IMR-90 (cell line): ENCODE measurements around the gene PLEK. TPM values are rescaled to one million over a fixed set of nuclear protein-coding genes. Genes with fewer than 3 reads are reported as not detected.

Experiments used
- ATAC-seq: fragments of 200-7000 bp; cut with Tn5 transposase; 2 replicates; pipeline ENCODE4 v1.9.1; 2020; ENCODE audit warnings: low read depth, mild to moderate bottlenecking, moderate library complexity
- BruUV-seq: library from RNA; stranded (reverse); fragments of 400-500 nt; replicated peaks from 2 replicates; lab custom pipeline; 2021; lab: Mats Ljungman, UMichigan
- CTCF ChIA-PET: fragments of 300-600 bp; formaldehyde crosslinking; extraction: SDS; loops from one replicate; lab custom pipeline; 2021; ENCODE audit warnings: antibody characterized with exemption; lab: Yijun Ruan, JAX
- POLR2A ChIA-PET: fragments of 300-600 bp; sonication (Branson Sonifier 250); formaldehyde crosslinking; loops from one replicate; lab custom pipeline; 2022; ENCODE audit warnings: antibody characterized with exemption; ENCODE audit not compliant: unreplicated experiment; lab: Charles Lee
- DNase-seq: peaks from one replicate; pipeline ENCODE4 v3.0.0; 2013
- H2AFZ ChIP-seq: replicated peaks from 2 replicates; pipeline ENCODE3; 2013; ENCODE audit warnings: low read length, mild to moderate bottlenecking; ENCODE audit not compliant: poor library complexity
- H2AK5ac ChIP-seq: 2 replicates; pipeline ENCODE4 v1.6.1; 2013; ENCODE audit warnings: low read depth, low read length, inconsistent platforms
- H2AK9ac ChIP-seq: replicated peaks from 2 replicates; pipeline ENCODE3; 2013; ENCODE audit warnings: mild to moderate bottlenecking, low read depth, low read length, moderate library complexity; ENCODE audit not compliant: poor library complexity
- H2BK120ac ChIP-seq: 2 replicates; pipeline ENCODE4 v1.6.1; 2013; ENCODE audit warnings: low read depth, low read length, inconsistent platforms
- H2BK15ac ChIP-seq: 3 replicates; pipeline ENCODE4 v1.6.1; 2013; ENCODE audit warnings: low read depth, low read length, inconsistent platforms
- H2BK20ac ChIP-seq: 2 replicates; pipeline ENCODE4 v1.6.1; 2013; ENCODE audit warnings: low read depth, mild to moderate bottlenecking, inconsistent platforms, low read length, moderate library complexity
- H2BK5ac ChIP-seq: 2 replicates; pipeline ENCODE4 v1.6.1; 2013; ENCODE audit warnings: mild to moderate bottlenecking, low read depth, low read length, inconsistent platforms; ENCODE audit not compliant: poor library complexity, severe bottlenecking
- H3K14ac ChIP-seq: replicated peaks from 2 replicates; pipeline ENCODE4 v1.6.1; 2013; ENCODE audit warnings: low read depth, low read length, inconsistent platforms
- H3K18ac ChIP-seq: 2 replicates; pipeline ENCODE4 v1.6.1; 2013; ENCODE audit warnings: low read depth, low read length, control low read depth
- H3K23ac ChIP-seq: 2 replicates; pipeline ENCODE4 v1.6.1; 2013; ENCODE audit warnings: low read depth, low read length, inconsistent platforms
- H3K27ac ChIP-seq: 2 replicates; pipeline ENCODE4 v1.5.1; 2013; ENCODE audit warnings: mild to moderate bottlenecking, control low read depth, low read length; ENCODE audit not compliant: insufficient read depth
- H3K27me3 ChIP-seq: 2 replicates; pipeline ENCODE4 v1.6.1; 2013; ENCODE audit warnings: low read length; ENCODE audit not compliant: control insufficient read depth, insufficient read depth
- H3K36me3 ChIP-seq: 2 replicates; pipeline ENCODE4 v1.6.1; 2013; ENCODE audit warnings: low read length, mixed read lengths; ENCODE audit not compliant: control insufficient read depth, insufficient read depth
- H3K4ac ChIP-seq: 2 replicates; pipeline ENCODE4 v1.6.1; 2013; ENCODE audit warnings: low read depth, low read length, inconsistent platforms
- H3K4me1 ChIP-seq: 2 replicates; pipeline ENCODE4 v1.6.1; 2013; ENCODE audit warnings: low read length, mixed read lengths; ENCODE audit not compliant: control insufficient read depth, insufficient read depth
- H3K4me2 ChIP-seq: 2 replicates; pipeline ENCODE4 v1.6.1; 2013; ENCODE audit warnings: low read depth, mild to moderate bottlenecking, control low read depth, low read length, moderate library complexity
- H3K4me3 ChIP-seq: 2 replicates; pipeline ENCODE4 v1.5.1; 2013; ENCODE audit warnings: low read depth, mild to moderate bottlenecking, control low read depth, low read length, moderate library complexity; ENCODE audit not compliant: insufficient read depth
- H3K56ac ChIP-seq: 2 replicates; pipeline ENCODE4 v1.6.1; 2013; ENCODE audit warnings: low read length, inconsistent platforms; ENCODE audit not compliant: insufficient read depth; ENCODE audit errors: extremely low read depth
- H3K79me1 ChIP-seq, 2 experiments: 2 replicates each; pipeline ENCODE4 v1.6.1; 2013; ENCODE audit warnings: low read length in 2 of 2, inconsistent platforms in 1 of 2, low read depth in 1 of 2
- H3K9ac ChIP-seq: 2 replicates; pipeline ENCODE4 v1.6.1; 2013; ENCODE audit warnings: low read depth, low read length, control low read depth
- H3K9me1 ChIP-seq: 2 replicates; pipeline ENCODE4 v1.6.1; 2013; ENCODE audit warnings: low read length, inconsistent platforms; ENCODE audit not compliant: insufficient read depth
- H3K9me3 ChIP-seq: 2 replicates; pipeline ENCODE4 v1.6.1; 2013; ENCODE audit warnings: low read length; ENCODE audit not compliant: control insufficient read depth, insufficient read depth
- H4K20me1 ChIP-seq: 2 replicates; pipeline ENCODE4 v1.6.1; 2013; ENCODE audit warnings: low read length, inconsistent platforms; ENCODE audit not compliant: insufficient read depth
- H4K5ac ChIP-seq: 2 replicates; pipeline ENCODE4 v1.6.1; 2013; ENCODE audit warnings: mild to moderate bottlenecking, low read depth, low read length, control low read depth
- H4K8ac ChIP-seq, 2 experiments: 2 replicates each; pipeline ENCODE4 v1.6.1; 2013; ENCODE audit warnings: low read depth in 2 of 2, low read length in 2 of 2, control low read depth in 1 of 2, inconsistent platforms in 1 of 2
- H4K91ac ChIP-seq: 2 replicates; pipeline ENCODE4 v1.6.1; 2013; ENCODE audit warnings: low read depth, low read length, inconsistent platforms; ENCODE audit not compliant: insufficient read depth
- BHLHE40 ChIP-seq: fragments of 150-350 bp; IDR thresholded peaks from 2 replicates; pipeline ENCODE4 v1.6.1; 2016; ENCODE audit warnings: mild to moderate bottlenecking, low read depth, low read length
- CEBPB ChIP-seq: IDR thresholded peaks from 2 replicates; pipeline ENCODE4 v1.6.1; 2012; ENCODE audit warnings: low read depth, low read length, improper control_type of control experiment
- CHD1 ChIP-seq: IDR thresholded peaks from 2 replicates; pipeline ENCODE4 v1.6.1; 2012; ENCODE audit warnings: low read depth, low read length, improper control_type of control experiment
- CTCF ChIP-seq: conservative IDR thresholded peaks from 2 replicates; pipeline ENCODE4 v1.5.1; 2012; ENCODE audit warnings: mild to moderate bottlenecking, low read depth, low read length, improper control_type of control experiment
- ELK1 ChIP-seq: fragments of 150-350 bp; IDR thresholded peaks from 2 replicates; pipeline ENCODE4 v1.6.1; 2016; ENCODE audit warnings: low read depth, mild to moderate bottlenecking, low read length, moderate library complexity, borderline replicate concordance
- FOS ChIP-seq: fragments of 150-350 bp; IDR thresholded peaks from 2 replicates; pipeline ENCODE4 v1.6.1; 2016; ENCODE audit warnings: low read depth, low read length
- MAFK ChIP-seq: IDR thresholded peaks from 2 replicates; pipeline ENCODE4 v1.6.1; 2012; ENCODE audit warnings: low read depth, low read length, improper control_type of control experiment
- MAZ ChIP-seq: IDR thresholded peaks from 2 replicates; pipeline ENCODE4 v1.6.1; 2012; ENCODE audit warnings: low read depth, mild to moderate bottlenecking, low read length, improper control_type of control experiment, moderate library complexity, borderline replicate concordance
- MXI1 ChIP-seq: IDR thresholded peaks from 2 replicates; pipeline ENCODE4 v1.6.1; 2012; ENCODE audit warnings: low read depth, mild to moderate bottlenecking, low read length, moderate library complexity, borderline replicate concordance
- NFE2L2 ChIP-seq: fragments of 150-350 bp; IDR thresholded peaks from 2 replicates; pipeline ENCODE4 v1.6.1; 2016; ENCODE audit warnings: low read depth, mild to moderate bottlenecking, low read length
- POLR2A ChIP-seq: IDR thresholded peaks from 2 replicates; pipeline ENCODE4 v1.6.1; 2012; ENCODE audit warnings: mild to moderate bottlenecking, low read depth, low read length
- RAD21 ChIP-seq: IDR thresholded peaks from 2 replicates; pipeline ENCODE4 v1.6.1; 2012; ENCODE audit warnings: low read length, improper control_type of control experiment
- RCOR1 ChIP-seq: IDR thresholded peaks from 2 replicates; pipeline ENCODE4 v1.6.1; 2012; ENCODE audit warnings: mild to moderate bottlenecking, low read length, improper control_type of control experiment; ENCODE audit not compliant: insufficient replicate concordance
- RFX5 ChIP-seq: IDR thresholded peaks from 2 replicates; pipeline ENCODE4 v1.8.0; 2012; ENCODE audit warnings: low read depth, mild to moderate bottlenecking, low read length, moderate library complexity
- SMC3 ChIP-seq: fragments of 150-350 bp; IDR thresholded peaks from 2 replicates; pipeline ENCODE4 v1.6.1; 2016; ENCODE audit warnings: low read depth, mild to moderate bottlenecking, antibody characterized with exemption, low read length, moderate library complexity
- whole genome bisulfite sequencing, 2 experiments: methylation state at CpG; one replicate each; pipeline versions ENCODE4 v1.1.5 to v1.1.7; 2013; ENCODE audit warnings: missing lambda C conversion rate in 2 of 2; ENCODE audit not compliant: insufficient read length in 1 of 2; ENCODE audit errors: extremely low coverage in 2 of 2; 5-methylcytosine and 5-hydroxymethylcytosine counted together
- dilution Hi-C: fragments of 300-500 bp; cut with HindIII; formaldehyde crosslinking; loops from one replicate; pipeline ENCODE4 v1.14.3; 2018; ENCODE audit warnings: low sequenced_read_pairs; ENCODE audit not compliant: unreplicated experiment
- in situ Hi-C: fragments of 300-500 bp; cut with MboI; formaldehyde crosslinking; loops from 3 replicates; pipeline ENCODE4 v1.14.3; 2019; ENCODE audit warnings: low sequenced_read_pairs, inconsistent platforms, mixed read lengths
- intact Hi-C: fragments of 100-400 bp; cut with micrococcal nuclease; formaldehyde crosslinking; loops from 2 replicates; pipeline ENCODE4 v1.10.0; 2022
- polyA plus RNA-seq, 3 experiments: library from polyadenylated mRNA; depleted of rRNA; stranded (reverse); fragments of >200 nt; gene quantifications; 2 replicates each; pipeline ENCODE4 v1.2.3, GENCODE V29; 2012; ENCODE audit warnings: low replicate concordance in 1 of 3
- total RNA-seq: library from RNA; depleted of rRNA; stranded (reverse); fragments of >200 nt; gene quantifications from 2 replicates; pipeline ENCODE4 v1.2.3, GENCODE V29; 2012
- TF ChIP-seq, protein P1 (sequence below): fragments of 150-350 bp; IDR thresholded peaks from 2 replicates; pipeline ENCODE4 v1.6.1; 2017; ENCODE audit warnings: mild to moderate bottlenecking, antibody characterized with exemption, low read length, low read depth

PLEK gene
- total and polyA plus RNA-seq, 2 of the 4 experiments (the other 2 are of a cell fraction), result under 0.01 TPM; not detected in 1

- H3K9me3 ChIP-seq, result no peaks in the 10 kb centered on the region
Observed at GRCh38 chr2:68325056-68325455, 40.0 kb upstream of the PLEK start.

More at GRCh38 chr2:68325056-68325455, 40.0 kb upstream of the PLEK start:
- Histone ChIP-seq H3K36me3 (no peaks in the 10 kb centered on the region), H4K8ac (no peak overlapping the region), H2BK5ac (no peak overlapping the region), H3K27me3 (no peaks in the 10 kb centered on the region), H2AFZ (no peak overlapping the region), H2BK120ac (no peak overlapping the region), H3K4ac (no peak overlapping the region), H2BK15ac (no peak overlapping the region), H3K23ac (no peak overlapping the region), H2BK20ac (no peak overlapping the region), H4K20me1 (no peaks in the 10 kb centered on the region), H3K18ac (no peak overlapping the region), H3K4me1 (no peaks in the 10 kb centered on the region), H2AK5ac (no peak overlapping the region), H3K27ac (no peak overlapping the region), H3K9ac (no peak overlapping the region), H3K4me3 (no peak overlapping the region), H3K14ac (no peak overlapping the region), H3K79me1 (no peaks in the 10 kb centered on the region; a peak in 1 of 4 replicates), H3K56ac (no peak overlapping the region), H4K5ac (no peak overlapping the region), H3K9me1 (no peaks in the 10 kb centered on the region; the same call in none of the 2 replicates), H2AK9ac (no peak overlapping the region), H4K91ac (no peak overlapping the region), H3K4me2 (no peak overlapping the region)
- no peak for DNase-seq
- dilution Hi-C loops (no loop called here), in situ Hi-C loops (no loop called here), intact Hi-C loops (no loop called here)
- TF ChIP-seq MXI1 (no peak), POLR2A (no peak), FOS (no peak), CEBPB (no peak), RAD21 (no peak), RFX5 (no peak), CTCF (no peak), RCOR1 (no peak), BHLHE40 (no peak), SMC3 (no peak), MAZ (no peak), MAFK (no peak), ELK1 (no peak), CHD1 (no peak), NFE2L2 (no peak)
- TF ChIP-seq, protein P1, sequence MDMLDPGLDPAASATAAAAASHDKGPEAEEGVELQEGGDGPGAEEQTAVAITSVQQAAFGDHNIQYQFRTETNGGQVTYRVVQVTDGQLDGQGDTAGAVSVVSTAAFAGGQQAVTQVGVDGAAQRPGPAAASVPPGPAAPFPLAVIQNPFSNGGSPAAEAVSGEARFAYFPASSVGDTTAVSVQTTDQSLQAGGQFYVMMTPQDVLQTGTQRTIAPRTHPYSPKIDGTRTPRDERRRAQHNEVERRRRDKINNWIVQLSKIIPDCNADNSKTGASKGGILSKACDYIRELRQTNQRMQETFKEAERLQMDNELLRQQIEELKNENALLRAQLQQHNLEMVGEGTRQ, result no peak
- ChIA-PET POLR2A (no interaction called here), CTCF (interaction anchor here (0.7 kb wide), 1 partner anchor 116 kb away, joined by 6 read pairs; no protein-coding TSS in a partner anchor)
- no TSS peak for BruUV-seq
- no peak for ATAC-seq
- WGBS, 2 experiments, result 67% methylated on average over 1 of the region's 3 CpGs; no CpG with 5 or more reads in 1 of the 2 experiments
